Stimulated activated CD8-positive, alpha-beta memory T cell treated with anti-CD3 and anti-CD28 coated beads, Interleukin-15, amount 100 ng/mL, for 48 hours (primary cell): Measurements from ENCODE around the gene ROBO2.

Experiments used
- DNase-seq, 2 donors: peaks; one replicate each; pipeline ENCODE4 v3.0.0-alpha.2; 2020; ENCODE audit warnings: low read depth in 2 of 2

The ROBO2 gene

GRCh38 chr3:77052051-77052501, 12.2 kb downstream of the ROBO2 start:
- no peak for DNase-seq

DNA sequence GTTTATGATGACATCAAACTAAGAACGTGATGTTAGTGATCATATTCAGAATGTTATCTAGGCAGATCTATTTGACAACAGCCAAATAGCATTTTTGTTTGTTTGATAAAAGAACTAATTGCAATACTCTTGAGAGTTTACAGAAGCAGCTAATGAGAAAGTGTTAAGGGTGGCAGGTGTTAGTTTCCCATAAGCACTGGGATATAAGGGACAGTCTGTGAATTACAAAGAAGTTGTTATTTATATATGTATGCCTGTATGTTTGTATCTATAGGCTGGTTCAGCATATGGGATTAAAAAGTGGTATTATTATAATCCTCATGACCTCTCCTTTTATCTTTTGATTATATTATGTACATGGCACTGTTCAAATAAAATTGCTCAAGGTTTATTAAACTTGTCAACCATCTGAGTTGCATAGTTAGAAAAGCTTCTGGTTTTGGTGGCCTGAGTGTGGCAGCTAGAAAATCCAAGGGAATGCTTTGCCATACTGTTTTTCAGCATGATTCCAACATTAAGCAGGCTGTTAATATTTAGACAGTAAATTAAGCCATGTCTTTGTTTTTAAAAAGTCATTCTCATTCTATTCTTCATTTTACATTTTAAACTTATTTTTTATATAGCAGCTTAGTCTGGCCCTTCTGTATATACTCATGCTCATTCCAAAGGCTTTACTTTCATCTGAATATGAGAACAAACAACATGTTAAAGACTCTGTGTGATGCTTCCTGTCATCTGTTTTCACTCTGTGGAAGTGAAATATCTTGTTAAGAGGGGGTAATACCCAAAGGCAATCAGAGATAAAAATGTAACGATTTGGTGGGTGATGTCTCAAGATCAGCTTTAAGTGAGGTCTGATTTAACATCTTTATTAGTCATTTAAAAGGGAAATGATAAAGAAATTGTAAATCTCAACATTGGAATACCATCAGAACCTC, 13.1 kb downstream of the ROBO2 start:
- DNase-seq = no peak

GRCh38 chr3:77053795-77054194, 13.9 kb downstream of the ROBO2 start:
- DNase-seq = no peak

DNA sequence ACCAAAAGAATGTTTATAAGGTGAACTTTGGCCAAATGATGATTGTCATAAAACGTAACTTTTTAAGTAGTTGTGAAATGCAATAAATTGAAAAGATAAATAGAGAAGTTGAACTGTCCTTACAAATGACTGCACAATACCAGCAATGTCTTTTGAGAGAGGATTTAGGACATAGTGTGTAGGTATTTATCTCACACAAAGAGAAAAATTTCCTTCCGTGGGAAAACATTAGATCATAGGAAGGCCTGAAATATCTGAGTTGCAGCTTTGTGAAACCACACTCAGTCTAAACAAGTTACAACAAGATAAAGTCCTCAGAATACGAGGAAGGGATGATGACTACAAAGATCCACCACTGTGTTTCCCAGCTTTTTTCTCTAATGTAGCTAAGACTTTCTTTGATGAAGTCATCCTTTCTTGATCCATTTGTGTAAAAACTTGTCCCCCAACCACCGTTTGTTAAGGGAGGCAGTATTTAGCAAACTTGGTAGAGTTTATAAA, 16.0 kb downstream of the ROBO2 start:
- no peak for DNase-seq

DNA sequence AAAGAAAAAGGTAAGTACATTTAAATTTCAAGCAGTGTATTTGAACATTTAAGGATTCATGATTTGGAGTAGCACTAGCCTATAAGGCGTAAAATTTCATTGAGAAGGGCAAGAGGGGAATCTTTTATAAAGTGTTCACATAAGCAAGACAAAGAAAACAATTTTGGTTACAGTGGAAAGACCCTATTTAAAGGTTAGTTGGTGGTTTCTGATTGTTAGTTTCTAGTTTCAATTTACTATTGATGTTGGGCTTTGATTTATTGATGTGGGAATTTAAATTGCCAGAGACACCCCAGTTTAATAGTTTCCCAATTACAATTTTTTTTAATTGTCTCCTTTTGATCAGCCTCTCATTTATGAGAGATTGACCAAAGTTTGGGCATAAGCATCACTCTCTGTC, 19.5 kb downstream of the ROBO2 start:
- no peak for DNase-seq

DNA sequence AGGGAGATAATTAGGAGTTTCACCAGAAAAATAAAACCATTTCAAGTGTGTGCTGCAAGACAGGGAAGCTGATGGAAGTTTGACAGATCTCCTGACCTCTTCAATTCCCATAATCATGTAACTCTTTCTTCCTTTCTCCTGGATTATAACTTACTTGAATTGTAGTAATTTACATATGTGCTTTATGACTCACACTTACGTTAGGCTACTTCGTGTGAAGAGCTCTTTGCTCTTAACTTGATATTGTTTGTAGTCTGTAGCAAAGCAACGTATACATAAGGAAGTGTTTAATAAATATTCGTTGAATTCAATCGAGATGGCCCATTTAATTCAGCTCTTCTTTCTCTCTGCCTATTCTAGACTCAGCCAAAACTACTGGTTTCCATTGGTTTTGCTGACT, 23.5 kb downstream of the ROBO2 start:
- no peak for DNase-seq

DNA sequence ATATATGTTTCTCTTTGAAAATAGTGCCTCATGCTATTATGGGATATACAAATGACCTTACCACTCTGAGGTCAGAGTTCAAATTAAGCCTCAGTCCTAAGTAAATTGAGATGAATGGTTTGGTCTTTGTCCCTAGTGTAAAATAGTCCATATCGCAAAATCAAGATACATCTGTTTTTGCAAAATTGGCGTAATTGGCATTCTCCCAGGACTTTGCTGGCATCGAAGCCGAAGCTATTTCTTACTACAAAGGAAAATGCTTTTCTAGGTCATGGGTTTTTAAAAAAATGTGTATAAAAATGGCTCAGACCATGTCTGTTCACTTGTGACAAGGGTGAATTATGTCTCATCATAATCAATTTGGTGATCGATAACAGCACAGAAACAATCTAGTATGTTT, 25.9 kb downstream of the ROBO2 start:
- DNase-seq = no peak

- DNase-seq = no peak
Observed at GRCh38 chr3:77066829-77067228, 26.9 kb downstream of the ROBO2 start.

- no peak for DNase-seq
Observed at GRCh38 chr3:77068808-77069207, 28.9 kb downstream of the ROBO2 start.

- no peak for DNase-seq
Observed at GRCh38 chr3:77071364-77071763, 31.5 kb downstream of the ROBO2 start.

DNA sequence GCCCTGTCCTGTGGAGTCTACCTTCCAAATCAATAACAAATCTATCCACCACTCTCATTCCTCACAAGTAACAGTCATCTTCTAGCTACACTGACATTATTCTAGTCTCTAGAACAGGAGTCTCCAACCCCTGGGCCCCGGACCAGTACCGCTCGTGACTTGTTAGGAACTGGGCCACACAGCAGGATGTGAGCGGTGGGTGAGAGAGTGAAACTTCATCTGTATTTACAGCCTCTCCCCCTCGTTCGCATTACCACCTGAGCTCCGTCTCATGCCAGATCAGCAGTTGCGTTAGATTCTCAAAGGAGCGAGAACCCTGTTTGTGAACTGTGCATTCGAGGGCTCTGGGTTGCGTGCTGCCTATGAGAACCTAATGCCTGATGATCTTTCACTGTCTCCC, 31.9 kb downstream of the ROBO2 start:
- no peak for DNase-seq

DNA sequence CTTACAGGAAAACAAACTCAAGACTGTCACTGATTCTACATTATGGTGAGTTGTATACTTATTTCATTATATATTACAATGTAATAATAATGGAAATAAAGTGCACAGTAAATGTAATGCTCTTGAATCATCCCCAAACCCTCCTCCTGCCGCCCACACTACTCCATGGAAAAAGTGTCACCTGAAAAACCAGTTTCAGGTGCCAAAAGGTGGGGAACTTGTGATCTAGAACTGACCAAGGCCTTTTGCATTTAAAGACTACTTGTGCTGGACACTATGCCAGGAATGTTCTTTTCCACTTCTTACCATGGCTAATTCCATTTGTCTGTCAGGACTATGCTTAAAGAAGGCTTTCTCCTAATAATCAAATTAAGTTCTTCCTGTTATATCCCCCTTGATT, 32.3 kb downstream of the ROBO2 start:
- DNase-seq = no peak

DNA sequence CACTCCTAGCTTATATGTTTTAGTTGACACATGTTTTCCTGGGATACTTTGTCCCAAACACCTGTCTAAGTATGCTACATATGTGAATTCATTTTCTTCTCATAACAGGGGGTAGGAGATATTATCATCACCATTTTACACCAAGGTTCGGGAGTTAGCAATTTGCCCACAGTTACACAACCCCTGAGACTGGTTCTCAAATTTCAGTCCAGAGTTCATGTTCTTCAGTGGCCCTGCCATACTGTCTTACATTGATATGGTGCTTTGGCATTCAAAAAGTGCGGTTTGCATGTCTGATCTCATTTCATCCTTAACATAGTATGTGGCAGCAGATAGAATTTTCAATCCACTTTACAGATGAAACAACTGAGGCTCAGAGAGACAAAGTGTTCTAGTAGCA, 38.4 kb downstream of the ROBO2 start:
- DNase-seq = no peak

GRCh38 chr3:77079988-77080610, 40.2 kb downstream of the ROBO2 start:
- DNase-seq = no peak

- no peak for DNase-seq
Observed at GRCh38 chr3:77081240-77081661, 41.4 kb downstream of the ROBO2 start.

DNA sequence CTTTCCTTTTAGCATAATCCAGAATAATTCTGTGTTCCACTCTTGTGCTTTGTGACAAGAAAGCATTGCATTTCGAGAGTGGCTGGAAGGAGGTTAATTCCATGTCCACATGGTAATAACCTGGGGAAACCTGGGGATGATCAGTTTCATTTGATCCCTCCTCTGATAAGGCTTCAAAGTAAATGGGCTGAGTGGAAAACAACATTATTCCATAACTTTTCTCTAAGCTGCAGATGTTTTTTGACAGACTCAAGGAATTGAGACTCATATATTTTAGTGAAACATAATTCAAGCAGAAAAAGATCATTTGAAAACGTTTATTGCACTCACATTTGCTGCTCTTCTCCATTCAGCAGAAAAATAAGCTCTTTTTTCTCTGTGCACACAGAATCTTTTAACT, 44.6 kb downstream of the ROBO2 start:
- no peak for DNase-seq

- no peak for DNase-seq
Observed at GRCh38 chr3:77086408-77086807, 46.5 kb downstream of the ROBO2 start.

GRCh38 chr3:77091809-77092208, 51.9 kb downstream of the ROBO2 start:
- DNase-seq = no peak

GRCh38 chr3:77093101-77093500, 53.2 kb downstream of the ROBO2 start:
- no peak for DNase-seq

GRCh38 chr3:77096145-77096544, 56.2 kb downstream of the ROBO2 start:
- no peak for DNase-seq

GRCh38 chr3:77096966-77097890, 57.3 kb downstream of the ROBO2 start:
- DNase-seq = no peak
